ENCODE data around the gene EYS.
"Not testable (repeated sequence)": the region's sequence is repeated elsewhere in the genome, so short reads cannot be mapped to it uniquely, and the experiment has no call there.

Gene EYS

DNA sequence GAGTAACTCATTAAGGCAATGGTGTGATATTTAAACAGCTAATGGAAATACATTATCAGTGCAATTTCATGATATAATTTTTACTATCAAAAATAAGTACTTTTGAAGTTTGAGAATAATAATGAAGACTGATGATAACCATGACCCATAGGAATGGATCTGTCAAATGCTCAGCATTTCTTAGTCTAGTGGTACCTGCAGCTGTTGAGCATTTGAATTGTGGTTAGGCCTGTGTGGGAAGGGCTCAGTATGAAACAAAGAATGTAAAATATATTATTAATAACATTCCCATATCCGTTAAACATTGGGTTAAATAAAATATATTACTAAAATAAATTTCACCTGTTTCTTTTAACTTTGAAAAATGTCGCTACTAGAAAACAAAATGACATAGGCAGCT lies 1898.5 kb downstream of the EYS start:
- in situ Hi-C loops (cut with HindIII; ENCODE audit: low sequenced_read_pairs), result no loop called here

DNA sequence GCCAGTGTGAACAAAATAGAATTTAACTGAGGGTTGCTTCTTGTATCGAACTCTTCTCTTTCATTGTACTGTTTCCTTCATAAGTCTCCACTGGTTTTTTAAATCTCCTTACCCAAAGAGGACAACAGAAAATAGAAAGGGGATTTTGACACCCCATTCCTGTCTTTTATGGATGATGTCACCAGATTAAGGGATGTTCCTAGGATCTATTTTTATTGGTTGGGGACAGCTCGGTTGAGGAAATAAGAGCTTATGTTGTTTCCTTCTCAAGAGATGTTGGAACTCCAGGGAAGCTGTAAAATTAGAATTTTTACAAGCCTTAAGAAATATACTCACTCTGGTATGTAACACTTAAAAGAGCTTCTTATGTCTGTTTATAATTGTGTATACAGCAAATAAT lies 1900.0 kb downstream of the EYS start:
- in situ Hi-C loops (cut with HindIII; ENCODE audit: low sequenced_read_pairs), result no loop called here

DNA sequence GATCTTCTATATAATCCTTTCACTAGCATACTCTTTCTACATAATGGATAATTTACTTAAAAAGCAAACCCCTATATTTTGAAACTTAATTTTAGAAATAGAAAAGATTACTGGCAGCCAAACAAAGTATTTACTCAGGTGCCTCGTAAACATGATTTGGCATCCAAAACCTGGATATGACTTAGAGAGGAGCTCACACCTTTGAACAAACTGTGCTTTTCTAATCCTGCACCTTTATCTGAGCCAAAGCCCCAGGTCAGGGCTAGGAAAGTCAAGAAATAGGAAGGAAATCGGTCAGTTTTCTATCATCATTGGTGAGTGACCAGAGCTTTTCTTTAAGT lies 1900.5 kb downstream of the EYS start:
- in situ Hi-C loops (cut with HindIII; ENCODE audit: low sequenced_read_pairs), result no loop called here

DNA sequence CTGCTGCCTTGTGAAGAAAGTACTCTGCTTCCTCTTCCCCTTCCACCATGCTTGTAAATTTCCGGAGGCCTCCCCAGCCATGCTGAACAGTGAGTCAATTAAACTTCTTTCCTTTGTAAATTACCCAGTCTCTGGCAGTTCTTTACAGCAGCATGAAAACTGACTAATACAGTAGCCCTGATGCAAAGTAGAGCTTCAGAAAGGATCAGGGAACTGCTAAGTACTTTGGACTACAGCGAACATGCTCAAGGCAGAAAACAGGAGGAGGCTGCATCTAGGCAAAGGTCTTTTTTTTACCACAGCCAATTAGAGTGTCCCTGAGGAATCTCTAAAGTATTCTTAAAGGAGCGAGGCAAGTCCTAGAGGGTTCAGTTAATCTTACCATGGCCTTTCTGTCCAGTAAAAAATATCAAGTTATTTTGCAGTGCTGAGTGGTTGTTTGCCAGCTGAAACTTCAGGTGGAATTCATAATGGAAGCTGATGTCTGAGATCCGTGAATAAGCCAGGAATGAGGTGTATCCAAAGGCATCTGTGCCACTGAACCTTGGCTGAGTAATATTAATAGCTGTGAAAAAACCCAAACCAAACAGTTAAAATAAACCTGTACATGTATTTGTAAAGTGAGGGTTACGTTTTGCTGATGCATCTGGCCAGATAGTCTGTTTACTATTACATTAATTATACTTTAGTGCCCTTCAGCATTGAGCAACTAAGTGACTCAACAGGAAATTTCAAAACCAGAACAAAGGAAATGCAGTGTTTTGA lies 1901.0 kb downstream of the EYS start:
- in situ Hi-C loops (cut with HindIII; ENCODE audit: low sequenced_read_pairs), result no loop called here

DNA sequence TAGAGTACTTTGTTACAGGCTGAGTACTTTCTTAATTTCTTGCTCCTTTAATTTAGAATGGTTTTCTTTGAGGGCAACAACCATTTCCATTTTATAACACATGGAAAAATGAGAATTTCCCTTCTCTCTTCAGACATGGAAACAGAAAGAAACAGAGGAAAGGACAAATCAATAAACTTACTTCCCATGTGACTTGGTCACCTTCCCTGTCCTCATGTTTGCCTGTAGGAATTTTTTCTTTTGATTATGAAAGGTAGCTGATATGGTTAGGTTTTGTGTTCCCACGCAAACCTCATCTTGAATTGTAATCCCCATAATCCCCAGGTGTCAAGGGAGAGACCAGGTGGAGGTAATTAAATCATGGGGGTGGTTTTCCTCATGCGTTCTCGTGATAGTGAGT lies 1901.7 kb downstream of the EYS start:
- in situ Hi-C loops (cut with HindIII; ENCODE audit: low sequenced_read_pairs), result no loop called here

DNA sequence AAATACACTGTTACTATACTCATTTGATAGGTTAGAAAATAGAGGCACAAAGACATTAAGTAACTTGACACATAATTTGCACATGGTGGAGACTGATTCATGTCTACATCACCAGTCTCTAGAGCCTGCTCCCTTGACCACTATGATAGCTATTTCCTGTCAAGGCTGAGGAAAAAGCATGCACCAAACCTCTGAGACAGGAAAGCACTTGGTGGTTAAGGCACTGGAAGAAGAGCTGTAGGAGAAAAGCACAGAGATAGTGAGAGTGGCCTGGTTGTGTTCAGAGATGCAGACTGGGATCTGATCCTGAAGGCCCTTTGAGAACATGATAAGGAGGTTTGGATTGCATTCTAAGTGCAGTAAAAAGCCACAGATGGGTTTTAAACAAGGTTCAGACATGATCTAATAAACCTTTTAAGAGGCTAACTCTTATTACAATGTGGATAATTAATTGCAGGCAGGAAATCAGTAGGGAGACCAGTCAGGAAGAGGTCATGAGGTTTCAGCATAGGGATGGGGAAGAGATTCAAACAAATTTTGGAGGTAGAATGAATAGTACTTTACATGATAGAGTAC lies 1902.6 kb downstream of the EYS start:
- in situ Hi-C loops (cut with HindIII; ENCODE audit: low sequenced_read_pairs), result no loop called here

DNA sequence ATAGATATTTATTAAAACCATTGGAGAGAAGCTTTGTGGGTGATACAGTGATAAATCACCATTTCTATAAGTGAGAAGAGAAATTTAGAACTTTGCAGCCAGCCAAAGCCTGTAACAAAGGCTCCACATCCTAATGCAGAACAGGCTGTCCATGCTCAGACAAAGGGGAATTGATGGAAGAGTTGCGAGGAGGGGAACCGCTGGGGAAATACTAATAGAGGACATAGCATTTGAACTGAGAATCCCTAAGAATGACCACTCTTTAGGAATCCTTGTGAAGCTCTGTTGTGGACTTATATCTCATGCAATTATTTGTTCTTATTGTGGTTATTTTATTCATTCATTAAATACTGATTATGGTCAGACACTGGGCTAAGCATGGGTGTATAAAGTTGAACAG lies 1903.7 kb downstream of the EYS start:
- in situ Hi-C loops (cut with HindIII; ENCODE audit: low sequenced_read_pairs), result no loop called here

DNA sequence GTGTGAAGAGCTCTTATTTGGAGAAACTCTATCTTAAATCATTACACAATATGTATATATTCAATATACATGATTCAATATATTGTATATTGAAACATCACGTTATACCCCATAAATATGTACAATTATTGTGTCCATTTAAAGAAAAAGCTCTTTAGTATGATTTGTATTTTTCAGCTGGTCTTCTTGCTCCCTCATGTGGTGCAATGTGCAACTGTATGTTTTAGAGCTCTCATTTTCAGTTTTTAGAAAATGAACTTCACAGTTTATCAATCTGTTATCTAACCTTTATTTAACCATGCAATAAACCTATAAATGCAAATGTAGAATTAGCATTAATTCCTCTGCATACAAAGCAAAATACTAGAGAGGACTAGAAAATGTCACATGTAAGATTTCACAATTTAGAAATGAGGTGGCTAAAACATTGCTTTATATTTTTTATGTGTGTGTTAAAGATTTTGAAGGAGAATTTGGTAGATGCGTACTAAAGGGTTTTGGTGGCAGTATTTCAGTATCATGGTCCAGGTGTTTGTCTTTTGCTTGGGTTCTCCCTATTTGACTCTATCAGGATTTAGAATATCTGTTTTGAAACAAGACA lies 1904.3 kb downstream of the EYS start:
- in situ Hi-C loops (cut with HindIII; ENCODE audit: low sequenced_read_pairs), result no loop called here

DNA sequence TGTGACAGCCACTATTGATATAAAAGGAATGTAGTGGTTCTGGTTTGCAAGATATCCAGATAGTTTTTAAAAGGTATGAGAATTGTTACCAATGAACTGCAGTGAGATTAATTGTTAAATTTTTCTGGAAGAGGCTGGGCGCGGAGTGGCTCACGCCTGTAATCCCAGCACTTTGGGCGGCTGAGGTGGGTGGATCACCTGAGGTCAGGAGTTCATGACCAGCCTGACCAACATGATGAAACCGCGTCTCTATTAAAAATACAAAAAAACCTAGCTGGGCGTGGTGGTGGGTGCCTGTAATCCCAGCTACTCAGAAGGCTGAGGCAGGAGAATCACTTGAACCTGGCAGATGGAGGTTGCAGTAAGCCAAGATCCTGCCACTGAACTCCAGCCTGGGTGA lies 1906.6 kb downstream of the EYS start:
- in situ Hi-C loops (cut with HindIII; ENCODE audit: low sequenced_read_pairs), result not testable (repeated sequence)

DNA sequence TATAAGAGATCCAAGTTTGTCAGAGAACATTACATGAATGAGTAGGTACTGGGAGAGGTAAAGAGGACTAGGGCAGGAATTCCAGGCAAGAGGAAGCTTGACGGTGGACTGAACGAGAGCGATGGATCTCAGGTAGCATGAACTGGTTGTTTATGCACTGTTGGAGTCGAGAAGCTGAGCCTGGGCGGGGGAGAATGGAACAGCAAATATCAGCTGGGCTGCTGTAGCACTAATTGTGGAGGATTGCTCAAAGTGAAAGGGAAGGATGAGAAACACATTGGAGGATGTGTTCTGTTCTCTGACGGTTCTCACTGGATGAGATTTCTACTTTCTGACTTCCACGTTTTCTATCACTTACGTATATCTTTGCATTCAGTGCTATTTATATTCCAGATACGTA lies 1907.2 kb downstream of the EYS start:
- in situ Hi-C loops (cut with HindIII; ENCODE audit: low sequenced_read_pairs), result no loop called here

DNA sequence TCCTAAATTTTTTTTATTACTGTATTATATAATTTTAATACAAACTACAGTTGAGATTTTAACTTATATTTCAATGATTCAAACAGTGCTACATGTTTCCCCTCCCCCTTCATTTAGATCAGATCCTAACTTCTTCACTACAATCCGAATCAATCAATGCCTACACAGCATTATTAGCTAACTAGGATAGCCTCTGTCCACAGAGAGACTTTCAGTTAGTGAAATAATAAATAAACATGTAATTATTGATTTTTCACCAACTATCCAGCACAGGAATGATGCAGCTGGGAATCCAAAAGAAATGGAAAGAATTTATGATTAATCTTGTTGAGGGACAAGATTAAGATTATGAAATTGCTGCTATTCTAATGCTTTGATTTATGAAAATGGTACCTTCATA lies 1907.7 kb downstream of the EYS start:
- in situ Hi-C loops (cut with HindIII; ENCODE audit: low sequenced_read_pairs), result no loop called here

DNA sequence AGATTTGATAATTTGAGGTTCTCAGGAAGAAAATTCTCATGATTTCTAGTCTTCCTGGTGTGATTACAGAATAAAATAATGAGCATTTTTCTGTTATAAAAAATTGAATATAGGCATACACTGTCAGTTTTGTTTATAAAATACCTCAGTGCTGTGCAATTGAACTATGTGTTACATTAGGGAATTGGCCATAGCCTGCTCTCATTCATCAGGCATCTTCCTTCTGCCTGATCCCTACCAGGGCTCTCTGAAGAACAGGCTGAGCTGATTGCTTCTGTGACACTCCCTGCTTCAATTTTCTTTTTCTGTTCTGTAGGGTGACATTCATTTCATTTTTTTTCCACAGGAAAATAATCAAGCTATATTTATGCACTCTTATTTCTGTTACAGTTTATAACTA lies 1908.6 kb downstream of the EYS start:
- in situ Hi-C loops (cut with HindIII; ENCODE audit: low sequenced_read_pairs), result no loop called here

DNA sequence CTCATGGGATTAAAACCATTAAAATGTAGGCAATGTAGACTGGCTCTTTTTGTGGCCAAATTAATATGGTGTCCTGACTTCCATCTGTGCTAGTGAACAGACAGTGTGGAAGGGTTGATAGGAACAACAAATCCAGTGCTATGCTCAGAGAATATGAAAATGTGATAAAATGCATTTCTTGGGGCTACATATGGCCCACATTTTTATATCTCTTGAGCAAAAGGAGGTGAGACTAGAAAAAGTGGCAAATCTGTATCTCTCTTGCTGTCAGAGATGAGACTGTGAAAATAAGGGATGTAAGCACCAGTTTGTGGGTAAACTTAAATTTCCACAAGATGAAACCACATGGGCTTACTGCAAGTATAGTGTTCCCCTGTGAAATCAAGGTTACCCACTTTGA lies 1909.3 kb downstream of the EYS start:
- in situ Hi-C loops (cut with HindIII; ENCODE audit: low sequenced_read_pairs), result no loop called here

DNA sequence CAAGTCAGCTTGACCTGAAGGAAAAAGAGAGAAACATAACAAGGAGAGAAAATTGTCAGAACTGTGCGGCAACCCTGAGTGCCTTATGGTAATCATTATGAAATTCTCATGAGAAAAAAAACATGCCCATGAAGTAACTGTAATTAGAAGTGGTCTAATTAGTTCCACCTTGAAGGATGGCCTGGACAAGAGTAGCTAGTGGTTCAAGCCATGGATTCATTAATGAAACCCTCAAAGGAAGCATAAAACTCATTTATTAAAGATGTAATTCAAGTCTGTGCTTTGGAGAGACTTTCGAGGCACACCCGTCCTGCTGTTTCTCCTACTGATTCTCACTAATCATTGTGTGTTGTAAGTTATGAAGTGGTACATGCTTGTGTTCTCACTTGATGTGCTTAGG lies 1911.2 kb downstream of the EYS start:
- in situ Hi-C loops (cut with HindIII; ENCODE audit: low sequenced_read_pairs), result no loop called here

DNA sequence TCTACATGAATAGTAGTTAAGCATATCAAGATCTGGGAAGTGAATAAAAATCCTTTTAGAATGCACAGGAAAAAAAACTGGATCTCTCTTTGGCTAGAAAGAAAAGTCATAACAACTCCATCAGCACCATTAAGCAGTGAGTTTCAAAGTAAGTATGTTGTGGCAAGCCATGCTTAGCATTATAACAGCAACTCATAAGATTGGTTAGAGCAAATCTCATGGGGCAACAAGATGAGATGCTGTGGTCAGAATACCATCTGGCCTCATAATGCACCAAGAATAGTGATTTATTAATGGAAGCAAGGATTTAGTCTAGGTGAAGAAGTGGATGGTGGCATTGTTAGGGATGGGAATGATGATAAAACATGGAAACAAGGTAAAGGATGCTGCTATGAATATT lies 1912.0 kb downstream of the EYS start:
- in situ Hi-C loops (cut with HindIII; ENCODE audit: low sequenced_read_pairs), result no loop called here

DNA sequence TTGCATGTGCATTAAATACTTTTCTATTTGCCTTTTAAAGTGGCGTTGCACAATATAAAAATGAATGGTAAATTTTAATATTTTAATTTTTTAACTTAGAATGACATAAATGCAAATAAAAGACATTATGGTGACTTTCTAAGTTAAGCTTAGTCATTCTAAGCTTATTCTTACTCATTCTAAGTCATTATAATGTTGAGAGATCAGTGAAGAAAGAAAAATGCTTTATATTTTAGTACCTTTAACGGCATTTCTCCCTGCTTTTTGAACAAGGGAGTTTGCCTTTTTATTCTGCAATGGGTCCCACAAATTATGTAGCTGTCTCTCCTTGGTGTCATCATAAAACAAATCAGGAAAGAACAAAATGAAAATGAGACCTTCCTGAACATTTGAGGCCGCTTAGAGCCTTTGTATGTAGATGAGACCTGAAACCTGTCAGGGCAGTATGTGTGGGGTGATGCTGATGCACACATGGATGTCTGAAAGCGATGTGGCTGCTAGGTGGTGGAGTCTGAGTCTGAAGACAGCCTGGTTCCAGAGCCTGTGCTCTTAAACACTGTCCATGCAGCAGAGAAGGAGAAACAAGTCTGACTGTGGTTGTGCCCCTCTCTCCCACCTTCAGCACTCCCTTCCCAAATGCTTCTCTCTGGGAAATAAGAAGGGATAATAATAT lies 1913.4 kb downstream of the EYS start:
- in situ Hi-C loops (cut with HindIII; ENCODE audit: low sequenced_read_pairs), result no loop called here

DNA sequence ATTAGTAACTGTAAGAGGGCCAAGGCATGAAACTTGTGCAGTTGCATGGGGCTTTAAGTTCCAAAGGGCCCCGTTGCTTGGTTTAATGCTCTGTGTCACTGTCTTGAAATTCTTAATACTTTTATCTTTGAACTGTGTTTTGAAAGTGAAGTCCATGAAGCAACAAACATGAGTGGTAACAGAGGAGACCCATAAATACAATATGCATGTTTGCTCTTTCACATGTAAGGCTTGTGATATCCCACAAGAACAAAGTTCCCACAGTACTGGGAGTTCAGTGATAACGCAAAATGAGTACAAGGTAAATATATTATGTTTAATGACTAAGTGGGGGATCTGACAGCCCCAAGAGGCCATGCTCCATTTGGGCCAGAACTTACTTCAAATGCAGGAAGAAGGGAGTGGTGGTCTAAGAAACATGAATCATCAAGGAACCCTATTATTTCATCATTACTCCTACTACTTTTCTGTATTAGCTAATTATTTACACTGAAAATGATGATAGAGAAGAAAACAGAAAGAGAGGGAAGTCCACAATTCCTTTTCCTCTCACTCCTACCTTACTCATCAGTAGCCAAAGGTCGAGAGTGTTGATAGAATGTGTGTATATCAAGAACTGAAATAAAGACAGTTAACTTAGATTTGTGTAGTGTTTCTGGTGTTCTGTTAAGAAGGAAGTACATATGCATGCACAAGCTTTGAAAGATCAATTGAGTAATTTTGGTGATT lies 1914.1 kb downstream of the EYS start:
- in situ Hi-C loops (cut with HindIII; ENCODE audit: low sequenced_read_pairs), result no loop called here

DNA sequence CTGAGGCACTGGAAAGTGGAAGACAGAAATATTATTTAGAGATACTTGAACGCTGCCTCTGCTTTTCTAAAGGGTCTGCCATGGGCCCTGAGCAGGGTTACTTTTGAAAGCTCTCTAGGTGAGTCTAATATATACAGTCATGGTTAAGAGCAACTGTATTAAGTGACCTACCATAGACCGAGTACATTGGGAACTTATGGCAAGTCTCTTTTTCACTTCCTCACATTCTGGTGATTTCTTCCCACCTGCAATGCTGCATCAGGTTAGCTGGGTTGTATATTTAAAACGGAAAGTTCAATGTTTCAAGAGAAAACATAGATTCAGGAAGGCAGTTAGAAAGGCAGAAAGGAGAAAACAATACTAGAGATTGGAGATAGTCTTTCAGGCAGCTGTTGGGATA lies 1916.7 kb downstream of the EYS start:
- in situ Hi-C loops (cut with HindIII; ENCODE audit: low sequenced_read_pairs), result no loop called here

DNA sequence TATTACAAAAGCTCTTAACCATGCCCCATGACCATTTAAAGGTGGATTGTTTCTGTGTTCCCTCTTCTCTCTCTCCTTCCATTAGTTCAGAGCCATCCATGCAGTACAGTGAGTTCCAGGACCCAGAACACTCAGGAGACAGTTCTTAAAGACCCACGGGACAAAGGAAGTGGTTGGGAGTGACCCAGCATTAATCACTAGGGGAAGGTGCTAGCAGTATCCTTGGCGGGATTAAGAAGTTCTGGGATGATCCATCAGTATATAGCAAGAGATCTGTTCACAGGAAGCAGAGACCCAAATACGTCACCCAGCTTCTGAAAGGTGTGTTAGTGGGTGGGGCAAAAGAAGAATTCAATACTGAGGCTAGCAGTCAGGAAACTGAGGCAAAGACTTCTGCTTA lies 1917.3 kb downstream of the EYS start:
- in situ Hi-C loops (cut with HindIII; ENCODE audit: low sequenced_read_pairs), result no loop called here

DNA sequence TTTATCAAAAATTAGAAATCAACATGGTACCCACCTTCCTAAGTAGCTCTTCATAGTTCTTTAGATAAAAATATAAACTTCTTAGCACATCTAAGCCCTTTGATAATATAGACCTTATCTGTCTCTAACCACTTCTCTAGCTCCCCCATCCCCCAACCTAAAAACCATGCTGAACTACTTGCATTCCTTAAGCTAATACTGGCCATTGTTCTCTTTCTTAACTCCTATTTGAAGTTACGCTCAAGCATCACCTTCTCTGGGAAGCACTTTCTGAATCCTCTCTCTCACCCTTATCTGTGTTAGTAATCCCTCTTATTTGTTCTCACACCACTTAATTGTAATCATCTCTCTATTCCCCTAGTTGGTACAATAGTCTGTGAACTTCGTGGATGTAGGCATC lies 1918.5 kb downstream of the EYS start:
- in situ Hi-C loops (cut with HindIII; ENCODE audit: low sequenced_read_pairs), result no loop called here

DNA sequence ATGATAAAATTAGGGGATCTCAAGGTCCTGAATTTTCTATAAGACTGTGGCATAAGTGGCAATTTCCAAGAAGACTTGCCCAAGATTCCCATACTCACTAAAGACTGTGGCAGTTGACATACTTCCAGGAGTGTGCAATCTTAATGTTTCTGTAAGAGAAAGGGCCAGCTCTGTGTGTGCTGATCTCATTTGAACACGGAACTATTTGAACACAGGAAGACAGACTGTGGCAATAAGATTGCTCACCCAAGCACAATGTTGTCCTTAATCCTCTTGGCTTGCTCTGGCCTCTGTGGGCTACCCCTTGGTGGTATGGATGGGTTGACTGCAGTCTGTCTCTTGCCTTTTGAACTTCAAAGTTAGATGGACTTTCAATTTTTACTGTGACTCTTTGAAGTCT lies 1920.0 kb downstream of the EYS start:
- in situ Hi-C loops (cut with HindIII; ENCODE audit: low sequenced_read_pairs), result no loop called here

DNA sequence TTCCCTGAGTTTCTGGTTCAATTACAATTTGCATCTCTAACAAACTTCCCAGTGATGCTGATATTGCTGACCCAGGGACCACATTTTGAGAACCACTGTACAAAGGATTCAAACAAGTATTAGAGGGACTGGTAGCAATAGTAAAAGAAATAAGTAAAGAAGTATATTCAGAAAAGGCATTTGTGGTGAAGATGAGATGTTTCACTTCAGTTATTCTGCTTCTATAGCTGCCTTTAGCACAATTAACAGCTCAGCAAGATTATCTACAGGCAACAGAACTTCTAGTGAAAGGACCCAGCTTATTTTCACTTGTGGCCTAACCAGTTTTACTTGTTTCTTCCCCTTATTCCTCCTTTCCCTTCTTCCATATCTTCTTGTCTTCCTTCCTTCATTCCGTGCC lies 1922.0 kb downstream of the EYS start:
- in situ Hi-C loops (cut with HindIII; ENCODE audit: low sequenced_read_pairs), result no loop called here
